SK-N-SH (cell line): ENCODE measurements around the gene GTPBP4.

ENCODE experiments used
- CHD2 ChIP-seq: fragments of 150-350 bp; IDR thresholded peaks from 2 replicates; pipeline ENCODE4 v1.6.1; 2018; ENCODE audit warnings: low read length; ENCODE audit not compliant: partially characterized antibody
- EP300 ChIP-seq, 2 experiments: IDR thresholded peaks; 2 replicates each; pipeline versions ENCODE4 v1.4.0 to v1.6.1; 2012; ENCODE audit warnings: borderline replicate concordance in 1 of 2, low read depth in 1 of 2, low read length in 1 of 2
- FOXM1 ChIP-seq: IDR thresholded peaks from 2 replicates; pipeline ENCODE4 v1.4.0; 2012; ENCODE audit warnings: low read depth, mild to moderate bottlenecking
- RAD21 ChIP-seq: IDR thresholded peaks from 2 replicates; pipeline ENCODE4 v1.6.1; 2012; ENCODE audit warnings: mild to moderate bottlenecking, low read length
- RFX5 ChIP-seq: IDR thresholded peaks from 2 replicates; pipeline ENCODE4 v1.6.1; 2012; ENCODE audit warnings: mild to moderate bottlenecking, improper control_type of control experiment, low read length
- SMC3 ChIP-seq: IDR thresholded peaks from 2 replicates; pipeline ENCODE4 v1.6.1; 2012; ENCODE audit warnings: low read depth, low read length, improper control_type of control experiment
- TAF1 ChIP-seq: IDR thresholded peaks from 2 replicates; pipeline ENCODE4 v1.6.1; 2012; ENCODE audit warnings: low read depth, mild to moderate bottlenecking, low read length, moderate library complexity, borderline replicate concordance
- TEAD4 ChIP-seq: IDR thresholded peaks from 2 replicates; pipeline ENCODE4 v1.4.0; 2012; ENCODE audit warnings: mild to moderate bottlenecking, borderline replicate concordance; ENCODE audit not compliant: insufficient read depth
- YY1 ChIP-seq: IDR thresholded peaks from 2 replicates; pipeline ENCODE4 v1.4.0; 2012; ENCODE audit warnings: low read depth, mild to moderate bottlenecking
- TF ChIP-seq, protein P1 (sequence below): fragments of 200-600 bp; sonication (generic); IDR thresholded peaks from 2 replicates; pipeline ENCODE4 v1.6.1; 2017; ENCODE audit warnings: antibody characterized with exemption, mild to moderate bottlenecking, moderate library complexity
- TF ChIP-seq, protein P2 (sequence below): IDR thresholded peaks from 2 replicates; pipeline ENCODE4 v1.4.0; 2012; ENCODE audit warnings: low read depth, borderline replicate concordance
- TF ChIP-seq, protein P3 (sequence below): IDR thresholded peaks from 2 replicates; pipeline ENCODE4; 2012
- TF ChIP-seq, protein P4 (sequence below): IDR thresholded peaks from 2 replicates; pipeline ENCODE4 v1.6.1; 2012; ENCODE audit warnings: mild to moderate bottlenecking, low read depth, low read length, moderate library complexity

DNA sequence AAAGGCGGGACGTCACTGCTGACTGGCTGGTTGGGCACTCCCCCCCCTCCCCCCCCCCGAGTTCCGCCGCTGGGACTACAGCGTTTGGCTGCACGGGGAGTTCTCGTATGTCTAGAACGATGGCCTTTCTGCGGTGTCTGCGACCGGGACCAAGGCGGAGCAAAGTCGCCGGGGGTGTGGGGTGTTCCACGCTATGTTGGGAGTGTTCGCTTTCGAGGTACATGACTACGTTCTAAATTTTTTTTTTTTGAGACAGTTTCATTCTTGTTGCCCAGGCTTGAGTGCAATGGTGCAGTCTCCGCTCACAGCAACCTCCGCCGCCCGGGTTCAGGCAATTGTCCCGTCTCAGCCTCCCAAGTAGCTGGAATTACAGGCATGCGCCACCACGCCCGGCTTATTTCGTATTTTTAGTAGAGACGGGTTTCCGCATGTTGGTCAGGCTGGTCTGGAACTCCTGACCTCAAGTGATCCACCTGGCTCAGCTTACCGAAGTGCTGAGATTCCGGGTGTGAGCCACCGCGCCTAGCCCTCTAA lies 61.3 kb downstream of the GTPBP4 start:
- TF ChIP-seq SMC3 (no peak), FOXM1 (no peak), RAD21 (no peak), YY1 (peak; percentile 15; the same call in 1 of the 2 replicates), EP300 (IDR thresholded peaks at IDR 0.05; ENCODE audit: borderline replicate concordance in 1 of 2, low read depth in 1 of 2, low read length in 1 of 2) (no peak), TEAD4 (no peak), TAF1 (peak; percentile 30), CHD2 (no peak), RFX5 (no peak)
- TF ChIP-seq, protein P1, sequence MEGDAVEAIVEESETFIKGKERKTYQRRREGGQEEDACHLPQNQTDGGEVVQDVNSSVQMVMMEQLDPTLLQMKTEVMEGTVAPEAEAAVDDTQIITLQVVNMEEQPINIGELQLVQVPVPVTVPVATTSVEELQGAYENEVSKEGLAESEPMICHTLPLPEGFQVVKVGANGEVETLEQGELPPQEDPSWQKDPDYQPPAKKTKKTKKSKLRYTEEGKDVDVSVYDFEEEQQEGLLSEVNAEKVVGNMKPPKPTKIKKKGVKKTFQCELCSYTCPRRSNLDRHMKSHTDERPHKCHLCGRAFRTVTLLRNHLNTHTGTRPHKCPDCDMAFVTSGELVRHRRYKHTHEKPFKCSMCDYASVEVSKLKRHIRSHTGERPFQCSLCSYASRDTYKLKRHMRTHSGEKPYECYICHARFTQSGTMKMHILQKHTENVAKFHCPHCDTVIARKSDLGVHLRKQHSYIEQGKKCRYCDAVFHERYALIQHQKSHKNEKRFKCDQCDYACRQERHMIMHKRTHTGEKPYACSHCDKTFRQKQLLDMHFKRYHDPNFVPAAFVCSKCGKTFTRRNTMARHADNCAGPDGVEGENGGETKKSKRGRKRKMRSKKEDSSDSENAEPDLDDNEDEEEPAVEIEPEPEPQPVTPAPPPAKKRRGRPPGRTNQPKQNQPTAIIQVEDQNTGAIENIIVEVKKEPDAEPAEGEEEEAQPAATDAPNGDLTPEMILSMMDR: no peak
- TF ChIP-seq, protein P2, sequence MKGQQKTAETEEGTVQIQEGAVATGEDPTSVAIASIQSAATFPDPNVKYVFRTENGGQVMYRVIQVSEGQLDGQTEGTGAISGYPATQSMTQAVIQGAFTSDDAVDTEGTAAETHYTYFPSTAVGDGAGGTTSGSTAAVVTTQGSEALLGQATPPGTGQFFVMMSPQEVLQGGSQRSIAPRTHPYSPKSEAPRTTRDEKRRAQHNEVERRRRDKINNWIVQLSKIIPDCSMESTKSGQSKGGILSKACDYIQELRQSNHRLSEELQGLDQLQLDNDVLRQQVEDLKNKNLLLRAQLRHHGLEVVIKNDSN: no peak
- TF ChIP-seq, protein P3, sequence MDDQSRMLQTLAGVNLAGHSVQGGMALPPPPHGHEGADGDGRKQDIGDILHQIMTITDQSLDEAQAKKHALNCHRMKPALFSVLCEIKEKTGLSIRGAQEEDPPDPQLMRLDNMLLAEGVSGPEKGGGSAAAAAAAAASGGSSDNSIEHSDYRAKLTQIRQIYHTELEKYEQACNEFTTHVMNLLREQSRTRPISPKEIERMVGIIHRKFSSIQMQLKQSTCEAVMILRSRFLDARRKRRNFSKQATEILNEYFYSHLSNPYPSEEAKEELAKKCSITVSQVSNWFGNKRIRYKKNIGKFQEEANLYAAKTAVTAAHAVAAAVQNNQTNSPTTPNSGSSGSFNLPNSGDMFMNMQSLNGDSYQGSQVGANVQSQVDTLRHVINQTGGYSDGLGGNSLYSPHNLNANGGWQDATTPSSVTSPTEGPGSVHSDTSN: no peak
- TF ChIP-seq, protein P4, sequence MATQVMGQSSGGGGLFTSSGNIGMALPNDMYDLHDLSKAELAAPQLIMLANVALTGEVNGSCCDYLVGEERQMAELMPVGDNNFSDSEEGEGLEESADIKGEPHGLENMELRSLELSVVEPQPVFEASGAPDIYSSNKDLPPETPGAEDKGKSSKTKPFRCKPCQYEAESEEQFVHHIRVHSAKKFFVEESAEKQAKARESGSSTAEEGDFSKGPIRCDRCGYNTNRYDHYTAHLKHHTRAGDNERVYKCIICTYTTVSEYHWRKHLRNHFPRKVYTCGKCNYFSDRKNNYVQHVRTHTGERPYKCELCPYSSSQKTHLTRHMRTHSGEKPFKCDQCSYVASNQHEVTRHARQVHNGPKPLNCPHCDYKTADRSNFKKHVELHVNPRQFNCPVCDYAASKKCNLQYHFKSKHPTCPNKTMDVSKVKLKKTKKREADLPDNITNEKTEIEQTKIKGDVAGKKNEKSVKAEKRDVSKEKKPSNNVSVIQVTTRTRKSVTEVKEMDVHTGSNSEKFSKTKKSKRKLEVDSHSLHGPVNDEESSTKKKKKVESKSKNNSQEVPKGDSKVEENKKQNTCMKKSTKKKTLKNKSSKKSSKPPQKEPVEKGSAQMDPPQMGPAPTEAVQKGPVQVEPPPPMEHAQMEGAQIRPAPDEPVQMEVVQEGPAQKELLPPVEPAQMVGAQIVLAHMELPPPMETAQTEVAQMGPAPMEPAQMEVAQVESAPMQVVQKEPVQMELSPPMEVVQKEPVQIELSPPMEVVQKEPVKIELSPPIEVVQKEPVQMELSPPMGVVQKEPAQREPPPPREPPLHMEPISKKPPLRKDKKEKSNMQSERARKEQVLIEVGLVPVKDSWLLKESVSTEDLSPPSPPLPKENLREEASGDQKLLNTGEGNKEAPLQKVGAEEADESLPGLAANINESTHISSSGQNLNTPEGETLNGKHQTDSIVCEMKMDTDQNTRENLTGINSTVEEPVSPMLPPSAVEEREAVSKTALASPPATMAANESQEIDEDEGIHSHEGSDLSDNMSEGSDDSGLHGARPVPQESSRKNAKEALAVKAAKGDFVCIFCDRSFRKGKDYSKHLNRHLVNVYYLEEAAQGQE: no peak
